ENCODE measurements around the gene GALNT2. TPM values are rescaled to one million over a fixed set of nuclear protein-coding genes. Genes with fewer than 3 reads are reported as not detected.
A peak's percentile ranks its signal among the peaks of the same experiment; 100 is the strongest.

Gene GALNT2
- total RNA-seq, 3 donors from 2014 or later = 83.9 to 101 (median 89.1) TPM

DNA sequence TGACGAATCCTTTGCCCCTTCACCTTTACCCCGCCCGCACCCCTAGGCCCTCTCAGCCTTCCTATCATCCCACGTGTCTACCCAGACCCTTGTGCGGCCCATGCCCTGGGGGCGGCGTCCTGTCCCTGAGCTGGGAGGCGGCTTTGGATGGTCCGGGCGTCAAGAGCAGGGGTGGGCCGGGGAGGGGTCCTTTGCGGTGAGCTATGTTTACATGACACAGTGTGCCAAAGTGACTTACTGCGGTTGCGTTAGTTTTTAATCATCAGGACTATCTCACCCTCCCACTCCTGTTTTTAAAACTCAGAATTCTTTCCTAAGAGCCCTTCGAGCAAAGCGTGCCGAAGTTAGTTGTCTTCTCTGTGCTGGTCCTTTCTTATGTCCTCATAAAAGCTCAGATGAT is 214.5 kb downstream of the GALNT2 start:
- H3K27me3 Mint-ChIP-seq (ENCODE audit: low read depth) = no peaks in the 10 kb centered on the region
- DNase-seq (no peak), ATAC-seq (peak in 1 of 2 donors; percentile 33)
- H3K9me3 Mint-ChIP-seq = no peaks in the 10 kb centered on the region
- H3K4me3 Mint-ChIP-seq = no peak overlapping the region
- H3K4me1 Mint-ChIP-seq (ENCODE audit: low read depth) = peaks cover 9% of the 10 kb centered on the region
- peaks cover 24% of the 10 kb centered on the region for H3K36me3 Mint-ChIP-seq (ENCODE audit: insufficient read depth)

DNA sequence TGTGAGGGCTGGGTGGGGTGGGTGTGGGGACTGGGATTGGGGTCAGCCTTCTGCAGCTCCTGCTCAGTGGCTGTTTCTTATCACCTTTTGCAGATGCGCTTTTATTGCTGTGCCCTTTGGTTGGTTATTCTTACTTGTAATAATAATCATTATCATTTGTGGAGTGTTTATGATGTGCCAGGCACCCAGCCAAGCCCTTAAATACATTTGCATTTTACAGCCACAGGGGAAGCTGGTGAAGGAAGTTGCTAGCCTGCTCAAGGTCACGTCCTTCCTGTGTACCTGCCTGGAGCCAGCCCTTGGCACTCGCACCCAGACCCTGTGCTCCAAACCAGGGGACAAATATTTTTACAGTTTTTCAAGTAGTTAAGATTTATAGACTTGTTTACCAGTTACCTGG is 215.1 kb downstream of the GALNT2 start:
- Mint-ChIP-seq H3K9me3 (no peaks in the 10 kb centered on the region), H3K4me1 (ENCODE audit: low read depth) (peaks cover 9% of the 10 kb centered on the region), H3K36me3 (ENCODE audit: insufficient read depth) (peaks cover 20% of the 10 kb centered on the region), H3K4me3 (no peak overlapping the region), H3K27me3 (ENCODE audit: low read depth) (no peaks in the 10 kb centered on the region)
- no peak for DNase-seq
- no peak for ATAC-seq

DNA sequence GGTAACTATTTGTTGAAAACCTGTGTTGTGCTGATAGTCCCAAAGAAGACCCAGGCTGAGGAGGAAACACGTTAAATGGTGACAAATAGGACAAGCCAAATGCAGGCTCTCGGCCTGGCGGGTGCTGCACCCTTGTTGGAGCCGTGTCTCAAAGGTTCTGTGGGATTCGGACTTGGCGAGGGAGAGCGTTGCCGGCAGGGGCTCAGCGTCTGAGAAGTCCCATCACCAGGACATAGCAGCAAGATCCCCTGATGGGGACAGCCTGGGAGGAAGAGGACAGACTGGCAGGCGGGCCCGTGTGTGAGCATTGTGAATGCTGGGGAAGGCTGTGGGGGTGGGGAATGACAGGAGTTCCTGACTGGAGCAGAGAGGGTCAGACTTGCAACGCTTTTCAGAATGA is 216.6 kb downstream of the GALNT2 start:
- peaks cover 7% of the 10 kb centered on the region for H3K4me1 Mint-ChIP-seq (ENCODE audit: low read depth)
- ATAC-seq (no peak), DNase-seq (no peak)
- no peaks in the 10 kb centered on the region for H3K9me3 Mint-ChIP-seq
- peaks cover 12% of the 10 kb centered on the region for H3K36me3 Mint-ChIP-seq (ENCODE audit: insufficient read depth)
- no peak overlapping the region for H3K4me3 Mint-ChIP-seq
- peaks cover under 1% of the 10 kb centered on the region for H3K27me3 Mint-ChIP-seq (ENCODE audit: low read depth)

GRCh38 chr1:230284891-230285290 is 217.9 kb downstream of the GALNT2 start:
- H3K9me3 Mint-ChIP-seq = no peaks in the 10 kb centered on the region
- peaks cover 3% of the 10 kb centered on the region for H3K27me3 Mint-ChIP-seq (ENCODE audit: low read depth)
- DNase-seq (no peak), ATAC-seq (no peak)
- H3K4me1 Mint-ChIP-seq (ENCODE audit: low read depth) = peaks cover 7% of the 10 kb centered on the region
- H3K36me3 Mint-ChIP-seq (ENCODE audit: insufficient read depth) = peaks cover 4% of the 10 kb centered on the region
- H3K4me3 Mint-ChIP-seq = no peak overlapping the region

DNA sequence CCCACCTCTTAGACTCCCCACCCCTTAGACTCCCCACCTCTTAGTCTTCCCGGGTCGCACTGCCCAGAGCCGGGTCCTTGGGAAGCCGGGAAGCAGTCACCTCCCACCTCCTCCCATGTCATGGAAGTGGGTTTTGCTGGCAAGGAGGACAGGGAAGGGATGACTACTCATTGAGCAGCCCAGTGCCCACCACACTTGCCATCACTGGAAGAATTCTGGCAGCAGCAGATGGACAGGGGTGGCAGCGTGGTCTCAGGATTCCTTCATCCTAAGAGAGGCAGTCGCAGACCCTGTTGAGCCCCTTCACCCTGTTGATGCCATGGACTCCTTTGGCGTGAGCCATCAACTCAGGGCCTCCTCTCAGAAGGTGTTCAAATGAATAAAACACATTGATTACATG is 218.3 kb downstream of the GALNT2 start:
- no peak for ATAC-seq
- no peak for DNase-seq
- peaks cover 4% of the 10 kb centered on the region for H3K36me3 Mint-ChIP-seq (ENCODE audit: insufficient read depth)
- no peak overlapping the region for H3K4me3 Mint-ChIP-seq
- H3K4me1 Mint-ChIP-seq (ENCODE audit: low read depth) = peaks cover 7% of the 10 kb centered on the region
- H3K9me3 Mint-ChIP-seq = no peaks in the 10 kb centered on the region
- peaks cover 4% of the 10 kb centered on the region for H3K27me3 Mint-ChIP-seq (ENCODE audit: low read depth)

DNA sequence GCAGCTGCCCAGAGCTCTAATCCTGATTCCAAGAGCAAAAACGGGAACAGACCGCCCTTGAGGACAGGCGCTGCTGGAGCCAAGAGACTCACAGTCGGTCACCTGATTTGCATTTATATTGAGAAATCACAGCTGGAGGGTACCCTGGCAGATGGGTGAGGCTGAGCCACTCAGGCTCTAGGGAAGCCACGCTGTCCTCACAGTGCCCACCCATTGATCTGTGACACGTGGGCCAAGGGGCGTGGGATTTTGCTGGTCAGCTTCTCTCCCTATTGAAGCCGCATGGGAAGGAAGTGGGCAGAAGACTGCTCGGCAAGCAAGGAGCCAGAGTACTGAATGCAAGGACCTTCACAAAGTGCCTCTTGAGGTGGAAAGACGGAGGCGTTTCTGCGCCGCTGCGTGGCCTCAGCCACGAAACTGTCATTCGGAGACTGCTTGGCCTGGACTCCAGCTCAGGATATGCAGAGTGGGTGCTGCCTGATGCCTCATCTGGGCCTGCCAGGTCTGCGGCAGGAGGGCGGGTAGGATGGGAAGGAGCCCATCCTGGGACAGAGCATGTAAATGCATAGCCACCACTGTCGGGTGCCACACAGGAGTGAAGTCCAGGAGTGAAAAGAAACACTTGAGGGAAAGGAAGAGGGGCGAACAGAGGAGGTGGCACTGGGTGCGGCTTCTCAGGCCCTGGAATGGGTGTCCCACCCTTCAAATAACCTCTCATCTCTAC is 219.3 kb downstream of the GALNT2 start:
- peaks cover 4% of the 10 kb centered on the region for H3K27me3 Mint-ChIP-seq (ENCODE audit: low read depth)
- H3K36me3 Mint-ChIP-seq (ENCODE audit: insufficient read depth) = peaks cover 2% of the 10 kb centered on the region
- H3K4me1 Mint-ChIP-seq (ENCODE audit: low read depth) = peaks cover 7% of the 10 kb centered on the region
- no peak overlapping the region for H3K4me3 Mint-ChIP-seq
- DNase-seq = no peak
- no peaks in the 10 kb centered on the region for H3K9me3 Mint-ChIP-seq
- no peak for ATAC-seq

DNA sequence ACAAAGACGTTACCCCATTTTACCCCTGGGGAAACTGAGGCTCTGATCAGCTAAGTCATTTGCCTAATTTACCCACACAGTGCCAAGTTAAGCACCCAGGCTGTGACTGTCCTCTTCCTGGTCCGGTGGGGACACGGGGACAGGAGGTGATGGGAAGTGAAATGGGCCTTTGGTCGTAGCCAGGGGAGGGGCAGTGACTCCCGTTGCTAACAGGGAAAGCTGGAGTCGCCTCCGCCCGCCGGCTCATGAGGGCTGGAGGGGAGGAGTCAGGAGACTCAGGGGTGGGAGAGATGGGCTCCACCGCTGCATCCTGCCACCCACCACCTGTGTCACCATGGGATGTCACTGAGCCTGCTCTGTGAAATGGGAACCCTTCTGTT is 219.8 kb downstream of the GALNT2 start:
- peaks cover 4% of the 10 kb centered on the region for H3K4me1 Mint-ChIP-seq (ENCODE audit: low read depth)
- DNase-seq = no peak
- H3K36me3 Mint-ChIP-seq (ENCODE audit: insufficient read depth) = peaks cover 2% of the 10 kb centered on the region
- H3K4me3 Mint-ChIP-seq = no peak overlapping the region
- peaks cover 6% of the 10 kb centered on the region for H3K27me3 Mint-ChIP-seq (ENCODE audit: low read depth)
- ATAC-seq = no peak
- H3K9me3 Mint-ChIP-seq = no peaks in the 10 kb centered on the region

- no peaks in the 10 kb centered on the region for H3K9me3 Mint-ChIP-seq
- H3K4me3 Mint-ChIP-seq = no peak overlapping the region
- H3K27me3 Mint-ChIP-seq (ENCODE audit: low read depth) = peaks cover 9% of the 10 kb centered on the region
- ATAC-seq (no peak), DNase-seq (no peak)
- H3K36me3 Mint-ChIP-seq (ENCODE audit: insufficient read depth) = no peaks in the 10 kb centered on the region
- H3K4me1 Mint-ChIP-seq (ENCODE audit: low read depth) = no peaks in the 10 kb centered on the region
Observed at GRCh38 chr1:230287674-230288315, 220.8 kb downstream of the GALNT2 start.

- no peaks in the 10 kb centered on the region for H3K4me1 Mint-ChIP-seq (ENCODE audit: low read depth)
- H3K27me3 Mint-ChIP-seq (ENCODE audit: low read depth) = peaks cover 15% of the 10 kb centered on the region
- no peak for ATAC-seq
- no peak for DNase-seq
- no peaks in the 10 kb centered on the region for H3K9me3 Mint-ChIP-seq
- H3K36me3 Mint-ChIP-seq (ENCODE audit: insufficient read depth) = no peaks in the 10 kb centered on the region
- H3K4me3 Mint-ChIP-seq = no peak overlapping the region
Observed at GRCh38 chr1:230288641-230289349, 221.8 kb downstream of the GALNT2 start.

GRCh38 chr1:230289350-230289644 is 222.3 kb downstream of the GALNT2 start:
- Mint-ChIP-seq H3K36me3 (ENCODE audit: insufficient read depth) (no peaks in the 10 kb centered on the region), H3K27me3 (ENCODE audit: low read depth) (peaks cover 15% of the 10 kb centered on the region), H3K4me1 (ENCODE audit: low read depth) (no peaks in the 10 kb centered on the region), H3K4me3 (no peak overlapping the region), H3K9me3 (no peaks in the 10 kb centered on the region)
- no peak for ATAC-seq
- DNase-seq = no peak

DNA sequence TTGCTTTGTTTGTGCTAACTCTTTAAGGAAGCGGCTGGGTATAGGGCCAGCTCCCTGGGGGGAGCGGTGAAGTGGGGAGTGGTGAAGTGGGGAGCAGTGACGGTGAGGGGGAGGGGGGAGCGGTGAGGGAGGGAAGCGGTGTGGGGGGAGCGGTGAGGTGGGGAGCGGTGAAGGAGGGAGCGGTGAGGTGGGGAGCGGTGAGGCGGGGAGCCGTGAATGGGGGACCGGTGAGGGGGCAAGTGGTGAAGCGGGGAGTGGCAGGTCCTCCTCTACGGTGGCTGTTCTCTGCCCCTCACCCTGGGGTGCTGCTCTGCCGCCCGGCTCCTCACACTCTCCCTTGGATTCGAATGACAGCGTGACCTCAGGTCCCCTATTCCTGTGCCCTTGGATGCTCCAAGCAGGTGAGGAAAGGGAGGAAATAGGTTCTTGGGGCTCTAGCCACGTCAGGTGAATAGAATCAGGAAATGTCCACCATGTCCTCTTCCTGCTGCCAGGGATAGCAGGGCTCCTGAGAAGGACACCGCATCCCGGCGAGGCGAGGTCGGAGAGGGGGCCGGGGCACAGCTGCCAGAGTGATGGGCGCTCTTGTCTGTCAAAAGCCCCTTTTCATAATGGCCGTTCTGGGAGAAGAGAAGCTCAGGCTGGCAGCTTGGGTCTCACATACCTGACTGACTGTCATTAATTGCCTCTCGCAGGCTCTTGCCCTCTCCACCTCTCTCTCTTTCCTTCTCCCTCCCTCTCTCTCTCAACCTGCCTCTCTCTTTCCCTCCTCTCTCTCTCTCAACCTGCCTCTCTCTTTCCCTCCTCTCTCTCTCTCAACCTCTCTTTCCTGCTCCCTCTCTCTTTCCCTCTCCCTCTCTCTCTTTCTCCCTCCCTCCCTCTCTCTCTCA is 224.9 kb downstream of the GALNT2 start:
- H3K4me1 Mint-ChIP-seq (ENCODE audit: low read depth) = no peaks in the 10 kb centered on the region
- ATAC-seq (peak in 1 of 2 donors; percentile 8), DNase-seq (no peak)
- H3K4me3 Mint-ChIP-seq = no peak overlapping the region
- peaks cover 22% of the 10 kb centered on the region for H3K27me3 Mint-ChIP-seq (ENCODE audit: low read depth)
- no peaks in the 10 kb centered on the region for H3K9me3 Mint-ChIP-seq
- H3K36me3 Mint-ChIP-seq (ENCODE audit: insufficient read depth) = no peaks in the 10 kb centered on the region

- DNase-seq (no peak), ATAC-seq (no peak)
- Mint-ChIP-seq H3K4me3 (no peak overlapping the region), H3K4me1 (ENCODE audit: low read depth) (no peaks in the 10 kb centered on the region), H3K27me3 (ENCODE audit: low read depth) (peaks cover 22% of the 10 kb centered on the region), H3K36me3 (ENCODE audit: insufficient read depth) (no peaks in the 10 kb centered on the region), H3K9me3 (no peaks in the 10 kb centered on the region)
Observed at GRCh38 chr1:230292689-230293389, 225.8 kb downstream of the GALNT2 start.

DNA sequence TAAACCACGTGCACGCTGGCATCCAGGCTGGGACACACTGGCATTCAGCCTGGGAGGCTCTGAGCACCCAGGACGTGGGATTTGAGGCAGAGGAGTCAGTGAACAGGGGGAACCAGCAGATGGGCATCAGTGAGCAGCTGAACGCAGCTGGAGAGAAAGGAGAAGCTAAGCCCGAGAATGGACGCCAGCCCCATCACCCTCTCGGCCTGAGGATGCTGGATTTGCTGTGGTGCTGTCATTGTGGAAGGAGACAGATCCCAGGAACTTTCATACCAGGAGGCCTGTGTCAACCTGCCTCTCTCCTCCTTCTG is 226.3 kb downstream of the GALNT2 start:
- Mint-ChIP-seq H3K4me1 (ENCODE audit: low read depth) (no peaks in the 10 kb centered on the region), H3K9me3 (no peaks in the 10 kb centered on the region), H3K4me3 (no peak overlapping the region), H3K36me3 (ENCODE audit: insufficient read depth) (no peaks in the 10 kb centered on the region), H3K27me3 (ENCODE audit: low read depth) (peaks cover 22% of the 10 kb centered on the region)
- no peak for DNase-seq
- no peak for ATAC-seq

DNA sequence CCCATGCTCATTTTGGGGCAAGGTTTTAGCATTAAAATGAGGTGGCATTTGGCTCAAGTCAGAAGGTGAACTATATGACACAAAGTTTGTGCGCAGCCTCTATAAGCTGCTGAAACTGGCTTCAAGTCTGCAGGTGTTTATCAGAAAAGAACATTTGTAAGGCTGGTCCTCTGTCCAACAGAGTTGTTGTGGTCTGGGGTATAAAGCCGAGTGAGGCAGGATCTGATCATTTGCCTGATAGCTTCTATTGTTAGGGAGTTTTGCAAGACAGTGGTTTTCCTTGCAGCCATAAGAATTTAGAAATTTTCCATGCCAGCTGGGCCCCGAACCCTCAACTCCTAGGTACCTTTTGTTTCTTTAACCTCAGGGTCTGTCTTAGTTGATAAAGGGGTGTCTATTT is 228.3 kb downstream of the GALNT2 start:
- H3K36me3 Mint-ChIP-seq (ENCODE audit: insufficient read depth) = no peaks in the 10 kb centered on the region
- ATAC-seq (no peak), DNase-seq (no peak)
- no peaks in the 10 kb centered on the region for H3K9me3 Mint-ChIP-seq
- no peak overlapping the region for H3K4me3 Mint-ChIP-seq
- no peaks in the 10 kb centered on the region for H3K4me1 Mint-ChIP-seq (ENCODE audit: low read depth)
- H3K27me3 Mint-ChIP-seq (ENCODE audit: low read depth) = peaks cover 17% of the 10 kb centered on the region

All from activated T-cell treated with anti-CD3 and anti-CD28 coated beads, Interleukin-2, amount 50 U/mL, for 4 hours (primary cell).